ENCODE results near the gene DNM2. TPM values are rescaled to one million over a fixed set of nuclear protein-coding genes. Genes with fewer than 3 reads are reported as not detected.

The DNM2 gene
- total RNA-seq, 4 donors from 2014 or later: 182 to 245 (median 218) TPM

DNA sequence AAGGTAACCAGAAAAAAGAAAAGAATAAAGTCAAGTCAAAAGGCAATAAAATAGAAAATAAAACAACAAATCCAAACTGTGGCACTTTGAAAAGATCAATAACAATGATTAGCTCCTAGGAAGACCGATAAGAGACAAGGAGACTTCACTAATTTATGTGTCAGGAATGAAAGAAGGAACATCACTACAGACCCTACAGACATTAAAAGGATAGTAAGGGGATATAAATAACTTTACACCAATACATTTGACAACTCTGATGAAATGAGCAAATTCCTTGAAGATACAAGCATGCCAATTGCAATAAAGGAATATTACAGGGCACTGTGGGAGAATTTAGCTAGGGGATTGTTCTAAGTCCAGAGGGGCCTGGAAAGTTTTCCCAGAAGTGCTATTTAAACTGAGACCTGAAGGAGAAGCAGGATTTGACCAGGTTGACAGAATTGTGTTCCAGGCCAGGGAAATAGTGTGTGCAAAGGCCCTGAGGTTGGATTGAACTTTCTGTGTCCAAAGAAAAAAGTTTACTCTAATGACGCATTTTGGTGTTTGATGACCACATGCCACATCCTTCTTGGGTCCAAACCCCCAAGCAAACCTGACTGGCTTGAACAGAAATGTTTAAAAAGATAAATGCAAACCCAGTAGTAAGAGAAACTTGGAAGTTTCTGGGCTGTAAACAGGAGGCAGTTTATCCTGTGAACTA lies 128.8 kb downstream of the DNM2 start:
- no peak overlapping the region for H3K4me3 ChIP-seq (ENCODE audit: low read depth, poor library complexity, severe bottlenecking)
- no peak for DNase-seq (ENCODE audit: low spot score in 2 of 2)
- intact Hi-C loops (cut with DNase I; ENCODE audit: low total_unique reads): no loop called here
- no peak for TF ChIP-seq CTCF (IDR thresholded peaks at IDR 0.05)
- TF ChIP-seq POLR2A (IDR thresholded peaks at IDR 0.05): no peak
- 87 to 89% methylated on average over 2 of the region's 2 CpGs for WGBS, 2 donors

DNA sequence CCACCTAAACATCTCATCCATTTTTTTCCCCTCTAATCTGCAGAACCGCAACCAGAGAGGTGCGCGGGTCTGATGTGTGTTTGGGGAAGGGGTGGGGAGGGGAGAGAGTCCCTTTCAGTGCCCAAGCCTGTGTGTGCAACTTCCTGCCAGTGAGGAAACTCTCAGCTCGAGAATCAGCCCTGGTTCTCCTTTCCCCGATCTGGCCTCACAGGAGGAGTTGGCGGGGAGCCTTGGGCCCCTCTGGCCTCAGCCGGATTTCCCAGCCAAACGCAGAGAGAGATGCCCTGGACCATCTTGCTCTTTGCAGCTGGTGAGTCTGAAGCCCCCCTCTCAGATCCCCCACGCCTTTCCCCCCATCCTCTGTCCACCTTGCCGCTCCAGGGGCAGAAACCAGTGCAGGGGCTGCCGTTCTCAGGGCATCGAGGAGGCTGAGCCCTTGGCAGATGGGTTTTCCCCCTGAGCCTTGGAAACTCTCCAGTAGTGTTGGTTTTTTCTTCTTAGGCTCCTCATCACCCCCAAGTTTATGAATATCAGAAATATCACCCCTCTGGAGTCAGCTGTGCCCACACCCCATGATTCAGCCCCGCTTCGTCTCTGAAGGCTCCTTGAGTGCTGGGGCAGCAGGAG lies 130.5 kb downstream of the DNM2 start, which contains the start of gene C19orf38:
Gene C19orf38 (plus strand): TSS at position 186 of the 627 bp plus-strand sequence. CDS start 94 bp downstream, at position 280.
- 30 to 49% methylated on average over 11 to 14 of the region's 14 CpGs for WGBS, 2 donors
- DNase-seq (ENCODE audit: low spot score in 2 of 2): no peak
- intact Hi-C loops (cut with DNase I; ENCODE audit: low total_unique reads): no loop called here
- H3K4me3 ChIP-seq (ENCODE audit: low read depth, poor library complexity, severe bottlenecking): no peak within 1 kb of the TSS
- TF ChIP-seq POLR2A (IDR thresholded peaks at IDR 0.05) (no peak), CTCF (IDR thresholded peaks at IDR 0.05) (no peak)

DNA sequence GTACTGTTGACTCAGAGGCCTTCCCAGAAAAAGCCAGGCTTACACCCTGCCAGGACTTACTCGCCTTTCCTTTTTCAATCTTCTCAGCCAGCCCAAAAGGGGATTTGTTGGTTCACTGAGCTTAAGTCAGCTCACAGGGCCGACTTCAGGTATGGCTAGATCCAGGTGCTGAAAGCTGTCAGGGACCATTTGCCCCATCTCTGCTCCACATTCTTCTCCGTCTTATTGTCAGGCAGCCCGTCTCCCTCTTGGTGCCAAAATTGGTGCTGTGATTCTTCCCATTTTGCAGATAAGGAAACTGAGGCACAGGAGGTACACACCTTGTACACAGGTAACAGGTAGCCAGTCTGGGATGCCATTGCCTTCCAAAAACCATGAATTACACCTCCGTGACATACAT lies 132.8 kb downstream of the DNM2 start:
- DNase-seq (ENCODE audit: low spot score in 2 of 2): no peak
- TF ChIP-seq CTCF (IDR thresholded peaks at IDR 0.05): no peak
- no peak for TF ChIP-seq POLR2A (IDR thresholded peaks at IDR 0.05)
- intact Hi-C loops (cut with DNase I; ENCODE audit: low total_unique reads): no loop called here
- WGBS, 2 donors: 91 to 95% methylated on average over 5 of the region's 5 CpGs
- H3K4me3 ChIP-seq (ENCODE audit: low read depth, poor library complexity, severe bottlenecking): no peak overlapping the region

DNA sequence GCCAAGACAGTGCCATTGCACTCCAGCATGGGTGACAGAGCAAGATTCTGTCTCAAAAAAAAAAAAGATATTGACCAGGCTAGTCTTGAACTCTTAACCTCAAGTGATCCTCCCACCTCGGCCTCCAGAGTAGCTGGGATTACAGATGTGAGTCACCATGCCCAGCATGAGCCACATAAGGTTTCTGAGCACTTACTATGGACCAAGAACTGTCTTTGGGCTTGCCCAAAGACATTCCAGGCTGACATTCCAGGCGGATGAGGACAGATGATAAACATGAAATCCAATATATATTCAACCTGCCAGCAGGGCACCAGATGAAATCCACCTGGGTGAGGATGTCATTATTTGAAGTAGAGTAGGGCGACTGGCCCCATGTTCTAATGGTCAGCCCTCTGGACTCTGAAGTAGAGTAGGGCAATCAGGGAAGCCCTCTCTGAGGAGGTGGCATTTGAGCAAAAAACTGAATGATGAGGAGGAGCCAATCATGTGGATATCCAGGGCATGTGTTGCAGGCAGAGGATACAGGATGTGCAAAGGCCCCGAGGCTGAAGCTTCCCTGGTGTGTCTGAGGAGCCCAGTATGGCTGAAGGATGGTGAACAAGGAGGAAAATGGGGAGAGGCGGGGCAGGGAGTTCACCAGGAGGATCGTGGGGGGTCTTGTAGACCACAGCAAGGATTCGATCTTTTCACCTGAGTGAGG lies 134.4 kb downstream of the DNM2 start:
- no peak for DNase-seq (ENCODE audit: low spot score in 2 of 2)
- intact Hi-C loops (cut with DNase I; ENCODE audit: low total_unique reads): no loop called here
- WGBS, 2 donors: 75 to 85% methylated on average over 7 of the region's 7 CpGs
- TF ChIP-seq CTCF (IDR thresholded peaks at IDR 0.05) (no peak), POLR2A (IDR thresholded peaks at IDR 0.05) (no peak)
- no peak overlapping the region for H3K4me3 ChIP-seq (ENCODE audit: low read depth, poor library complexity, severe bottlenecking)

GRCh38 chr19:10852941-10853340 lies 135.1 kb downstream of the DNM2 start:
- intact Hi-C loops (cut with DNase I; ENCODE audit: low total_unique reads): no loop called here
- DNase-seq (ENCODE audit: low spot score in 2 of 2): no peak
- H3K4me3 ChIP-seq (ENCODE audit: low read depth, poor library complexity, severe bottlenecking): no peak overlapping the region
- no peak for TF ChIP-seq POLR2A (IDR thresholded peaks at IDR 0.05)
- no peak for TF ChIP-seq CTCF (IDR thresholded peaks at IDR 0.05)
- 64 to 77% methylated on average over 7 of the region's 7 CpGs for WGBS, 2 donors

Data from lower leg skin (tissue), 4 donors.